HepG2 (cell line): ENCODE results near the gene CDC42SE2.

Experiments used
- NFIB ChIP-seq: sonication (generic); formaldehyde crosslinking; IDR thresholded peaks from 2 replicates; pipeline ENCODE4 v1.9.0; 2021; ENCODE audit warnings: missing genetic modification reagents, mild to moderate bottlenecking, borderline replicate concordance
- SRF ChIP-seq: IDR thresholded peaks from 2 replicates; pipeline ENCODE4 v1.6.1; 2011; ENCODE audit warnings: mild to moderate bottlenecking, low read depth, low read length, moderate library complexity
- TF ChIP-seq, protein P1 (sequence below): IDR thresholded peaks from 2 replicates; pipeline ENCODE4 v1.6.1; 2012; ENCODE audit warnings: inconsistent platforms

DNA sequence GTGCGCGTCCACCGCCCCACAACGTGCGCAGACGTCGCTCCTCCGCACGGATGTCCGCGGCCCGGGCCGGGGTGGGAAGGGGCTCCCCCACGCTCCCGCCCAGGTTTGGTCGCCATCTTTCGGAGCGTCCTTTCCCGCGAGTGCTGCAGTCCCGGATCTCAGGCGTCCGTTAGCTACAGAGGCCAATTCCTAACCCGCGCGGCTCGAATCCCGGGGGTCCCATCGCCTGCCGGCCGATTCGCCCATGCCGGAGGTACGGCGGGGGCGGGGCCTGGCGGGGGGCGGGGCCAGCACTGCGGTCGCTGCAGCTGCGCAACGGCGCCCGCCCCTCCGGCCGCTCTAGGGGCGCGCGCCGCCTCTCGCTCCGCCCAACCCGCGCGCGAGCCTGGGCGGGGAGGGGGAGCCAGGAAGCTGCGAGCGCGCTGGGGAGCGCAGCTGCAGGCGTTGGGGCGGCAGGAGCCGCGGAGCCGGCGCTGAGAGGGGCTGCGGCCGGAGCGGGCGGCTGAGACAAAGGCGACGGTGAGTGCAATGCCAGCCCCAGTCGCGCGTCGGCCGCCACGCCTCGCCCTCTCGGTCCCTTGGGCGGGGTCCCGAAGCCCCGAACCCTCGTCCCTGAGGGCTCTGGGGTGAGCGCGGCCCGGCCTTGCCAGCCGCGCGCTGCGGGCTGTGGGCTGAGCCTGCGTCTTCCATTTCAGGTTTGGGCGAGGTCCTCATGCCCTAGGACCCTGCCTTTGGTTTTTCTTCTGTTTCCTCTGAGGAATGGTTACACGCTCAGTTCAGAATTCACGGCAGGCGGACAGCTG is at the start of gene CDC42SE2:
- no peak for TF ChIP-seq NFIB (CRISPR knock-in tag)
- TF ChIP-seq, protein P1, sequence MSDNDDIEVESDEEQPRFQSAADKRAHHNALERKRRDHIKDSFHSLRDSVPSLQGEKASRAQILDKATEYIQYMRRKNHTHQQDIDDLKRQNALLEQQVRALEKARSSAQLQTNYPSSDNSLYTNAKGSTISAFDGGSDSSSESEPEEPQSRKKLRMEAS = no peak; the same call in none of the 2 replicates
- TF ChIP-seq SRF = no peak
